ENCODE measurements around the gene MINPP1. TPM values are rescaled to one million over a fixed set of nuclear protein-coding genes. Genes with fewer than 3 reads are reported as not detected.
"Not testable (repeated sequence)": the region's sequence is repeated elsewhere in the genome, so short reads cannot be mapped to it uniquely, and the experiment has no call there.

Gene MINPP1
- total RNA-seq (10 to 100 TPM in 1 of 9 donors, 1 to 10 TPM in 8; 5.5 to 10.0 (median 6.8) TPM), polyA plus RNA-seq (1 to 10 TPM; 4.9 to 6.2 TPM)
- long read RNA-seq, donor 1, transcript MINPP1-202 (5 exons, 2,415 nt): major isoform, 15 of 16 reads
- long read RNA-seq, donor 1, partial matches to known transcripts: 0 of 16 reads
- long read RNA-seq, donor 1, other reads (novel, unspliced or antisense): 1 of 16 reads
- long read RNA-seq, donor 2, transcript MINPP1-202 (5 exons, 2,415 nt): major isoform, 48 of 53 reads
- long read RNA-seq, donor 2, partial matches to known transcripts: 3 of 53 reads
- long read RNA-seq, donor 2, other reads (novel, unspliced or antisense): 2 of 53 reads
- long read RNA-seq, donor 3, transcript MINPP1-202 (5 exons, 2,415 nt): major isoform, 15 of 15 reads
- long read RNA-seq, donor 3, partial matches to known transcripts: 0 of 15 reads
- long read RNA-seq, donor 3, other reads (novel, unspliced or antisense): 0 of 15 reads

DNA sequence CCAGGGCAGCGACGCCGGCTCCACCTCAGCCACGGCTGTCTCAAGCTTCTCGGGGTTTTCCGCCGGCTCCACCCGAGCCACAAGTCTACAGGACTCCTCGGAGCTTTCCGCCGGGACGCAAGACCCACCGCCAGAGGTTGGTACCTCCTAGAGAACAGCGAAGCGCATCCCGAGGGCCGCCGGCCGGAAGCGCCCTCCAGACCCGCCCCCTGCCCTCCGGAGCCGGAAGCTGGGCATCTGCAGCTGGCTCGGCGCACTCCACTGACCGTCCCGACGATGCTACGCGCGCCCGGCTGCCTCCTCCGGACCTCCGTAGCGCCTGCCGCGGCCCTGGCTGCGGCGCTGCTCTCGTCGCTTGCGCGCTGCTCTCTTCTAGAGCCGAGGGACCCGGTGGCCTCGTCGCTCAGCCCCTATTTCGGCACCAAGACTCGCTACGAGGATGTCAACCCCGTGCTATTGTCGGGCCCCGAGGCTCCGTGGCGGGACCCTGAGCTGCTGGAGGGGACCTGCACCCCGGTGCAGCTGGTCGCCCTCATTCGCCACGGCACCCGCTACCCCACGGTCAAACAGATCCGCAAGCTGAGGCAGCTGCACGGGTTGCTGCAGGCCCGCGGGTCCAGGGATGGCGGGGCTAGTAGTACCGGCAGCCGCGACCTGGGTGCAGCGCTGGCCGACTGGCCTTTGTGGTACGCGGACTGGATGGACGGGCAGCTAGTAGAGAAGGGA is at the start of gene MINPP1:
Gene MINPP1, plus strand, starts transcription at position 254 of the 726 bp plus-strand sequence. Its CDS starts 23 bp downstream, at position 277.
- Histone ChIP-seq H3K4me3 (peak within 1 kb of the TSS; percentile 64 to 97 (median 89)), H3K36me3 (peaks cover 0 to 20% (median 14%) of the 10 kb centered on the region in 9 donors), H3K27ac (peak within 1 kb of the TSS; percentile 53 to 93 (median 80)), H3K27me3 (no peaks in the 10 kb centered on the region), H3K9me3 (no peaks in the 10 kb centered on the region), H3K4me1 (peaks cover 0 to 28% (median 19%) of the 10 kb centered on the region in 12 donors)
- intact Hi-C loops (cut with DNase I): loop anchor here in 1 of 10 donors (5.0 kb wide), 1 partner anchor 52 kb away; no protein-coding TSS in a partner anchor
- DNase-seq: peak; percentile 83 to 91 (median 87)
- ATAC-seq: peak; percentile 96 to 99 (median 98)
- 0% methylated on average over 31 to 74 of the region's 74 CpGs for WGBS, 4 donors
- no peak for TF ChIP-seq CTCF (IDR thresholded peaks at IDR 0.05)
- peak in 1 of 2 donors; percentile 46 for TF ChIP-seq POLR2A (IDR thresholded peaks at IDR 0.05)

DNA sequence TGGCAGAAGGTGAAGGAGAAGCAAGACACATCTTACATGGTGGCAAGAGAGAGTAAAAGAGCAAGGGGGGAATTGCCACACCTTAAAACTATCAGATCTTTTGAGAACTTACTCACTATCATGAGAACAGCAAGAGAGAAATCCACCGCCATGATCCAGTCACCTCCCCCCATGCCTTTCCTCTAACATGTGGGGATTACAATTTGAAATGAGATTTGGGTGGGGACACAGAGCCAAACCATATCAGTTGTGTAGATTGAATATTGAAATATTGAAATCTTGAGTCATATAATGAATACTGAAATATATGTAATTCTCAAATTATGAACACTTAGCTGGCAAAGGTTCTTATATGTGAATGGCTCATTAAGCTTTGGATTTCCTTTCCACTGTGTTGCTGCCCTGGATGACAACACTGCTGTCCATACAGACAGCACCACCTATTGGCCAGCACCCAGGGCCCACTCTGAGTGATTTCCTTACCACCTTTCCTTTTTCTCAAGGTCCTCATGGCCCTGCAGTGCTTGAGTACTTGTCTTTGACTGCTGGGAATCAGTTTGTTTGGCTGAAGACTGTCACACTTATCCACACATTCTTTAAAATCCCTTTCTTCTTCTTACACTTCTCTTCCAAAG is 48.0 kb upstream of the MINPP1 start:
- H3K4me3 ChIP-seq; DNase-seq; H3K27me3 ChIP-seq; H3K27ac ChIP-seq; intact Hi-C loops (cut with DNase I); H3K9me3 ChIP-seq; H3K4me1 ChIP-seq; H3K36me3 ChIP-seq: not testable (repeated sequence)
- WGBS, 4 donors: no CpG with 5 or more reads among the region's 1 CpG
- peak in 1 of 4 donors; percentile 55 for ATAC-seq

DNA sequence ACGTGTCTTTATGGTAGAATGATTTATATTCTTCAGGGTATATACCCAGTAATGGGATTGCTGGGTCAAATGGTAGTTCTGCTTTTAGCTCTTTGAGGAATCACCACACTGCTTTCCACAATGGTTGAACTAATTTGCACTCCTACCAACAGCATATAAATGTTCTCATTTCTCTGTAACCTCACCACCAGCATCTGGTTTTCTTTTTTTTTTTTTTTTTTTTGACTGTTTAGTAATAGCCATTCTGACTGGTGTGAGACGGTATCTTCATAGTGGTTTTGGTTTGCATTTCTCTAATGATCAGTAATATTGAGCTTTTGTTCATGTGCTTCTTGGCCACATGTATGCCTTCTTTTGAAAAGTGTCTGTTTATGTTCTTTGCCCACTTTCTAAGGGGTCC is 42.9 kb upstream of the MINPP1 start:
- not testable (repeated sequence) for DNase-seq

GRCh38 chr10:87466849-87467248 is 37.8 kb upstream of the MINPP1 start:
- H3K27ac ChIP-seq; H3K4me3 ChIP-seq; H3K9me3 ChIP-seq; H3K4me1 ChIP-seq; intact Hi-C loops (cut with DNase I); H3K36me3 ChIP-seq; H3K27me3 ChIP-seq; DNase-seq: not testable (repeated sequence)
- ATAC-seq: peak in 1 of 4 donors; percentile 29
- 82 to 100% (median 98%) methylated on average over 1 to 2 of the region's 3 CpGs for WGBS, 4 donors

More for the DNA sequence above, 42.9 kb upstream of the MINPP1 start:
- H3K27me3 ChIP-seq; H3K4me3 ChIP-seq; ATAC-seq; intact Hi-C loops (cut with DNase I); H3K36me3 ChIP-seq; H3K4me1 ChIP-seq; H3K9me3 ChIP-seq; H3K27ac ChIP-seq: not testable (repeated sequence)
- 91 to 100% (median 100%) methylated on average over 1 of the region's 2 CpGs; no CpG with 5 or more reads in 1 of the 4 donors for WGBS, 4 donors

- H3K27ac ChIP-seq; H3K9me3 ChIP-seq; H3K36me3 ChIP-seq; intact Hi-C loops (cut with DNase I); DNase-seq; H3K27me3 ChIP-seq; H3K4me1 ChIP-seq; H3K4me3 ChIP-seq; ATAC-seq: not testable (repeated sequence)
- 38 to 86% (median 70%) methylated on average over 1 of the region's 1 CpG for WGBS, 4 donors
Measured at GRCh38 chr10:87488733-87489132, 16.0 kb upstream of the MINPP1 start.

DNA sequence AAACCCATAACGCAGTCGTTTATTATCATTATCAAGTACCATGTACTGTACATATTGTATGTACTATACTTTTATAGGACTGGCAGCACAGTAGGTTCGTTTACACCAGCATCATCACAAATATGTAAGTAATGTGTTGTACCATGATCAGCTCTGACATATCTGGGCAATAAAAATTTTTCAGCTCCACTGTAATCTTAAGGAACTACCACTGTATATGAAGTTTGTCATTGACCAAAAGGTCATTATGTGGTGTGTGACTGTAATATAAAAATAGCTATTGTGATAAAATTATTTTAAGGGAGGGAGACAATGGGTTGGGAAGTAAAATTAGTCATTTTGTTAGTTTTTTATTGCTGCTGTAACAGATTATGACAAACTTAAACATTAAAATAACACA is 14.4 kb upstream of the MINPP1 start:
- H3K9me3 ChIP-seq; ATAC-seq; H3K27me3 ChIP-seq; H3K4me3 ChIP-seq; H3K4me1 ChIP-seq; H3K27ac ChIP-seq; DNase-seq; H3K36me3 ChIP-seq; intact Hi-C loops (cut with DNase I): not testable (repeated sequence)
- WGBS, 4 donors: 50% methylated on average over 1 of the region's 3 CpGs; no CpG with 5 or more reads in 3 of the 4 donors

- ATAC-seq; H3K27ac ChIP-seq; intact Hi-C loops (cut with DNase I): not testable (repeated sequence)
Measured at GRCh38 chr10:87492450-87492849, 12.2 kb upstream of the MINPP1 start.

GRCh38 chr10:87495446-87495845 is 9.2 kb upstream of the MINPP1 start:
- DNase-seq; H3K4me1 ChIP-seq; H3K27me3 ChIP-seq; H3K9me3 ChIP-seq; H3K36me3 ChIP-seq; H3K27ac ChIP-seq; intact Hi-C loops (cut with DNase I); ATAC-seq; H3K4me3 ChIP-seq: not testable (repeated sequence)
- whole genome bisulfite sequencing, 4 donors: 73 to 86% (median 84%) methylated on average over 5 of the region's 5 CpGs

More at GRCh38 chr10:87492450-87492849, 12.2 kb upstream of the MINPP1 start:
- not testable (repeated sequence) for H3K36me3 ChIP-seq, H3K4me1 ChIP-seq, DNase-seq, H3K9me3 ChIP-seq, H3K27me3 ChIP-seq, H3K4me3 ChIP-seq
- WGBS, 4 donors: 93 to 98% (median 98%) methylated on average over 2 of the region's 2 CpGs

- H3K4me1 ChIP-seq; H3K36me3 ChIP-seq; ATAC-seq; H3K27me3 ChIP-seq; H3K27ac ChIP-seq; H3K9me3 ChIP-seq; DNase-seq; intact Hi-C loops (cut with DNase I); H3K4me3 ChIP-seq: not testable (repeated sequence)
- WGBS, 4 donors: 88 to 93% (median 88%) methylated on average over 2 of the region's 2 CpGs
Measured at GRCh38 chr10:87497386-87497785, 7.3 kb upstream of the MINPP1 start.

Measured in heart left ventricle (tissue), 16 donors.